ENCODE measurements around the gene ASPDH. TPM values are rescaled to one million over a fixed set of nuclear protein-coding genes. Genes with fewer than 3 reads are reported as not detected.

ASPDH gene
- polyA plus RNA-seq, 3 donors, result not detected

DNA sequence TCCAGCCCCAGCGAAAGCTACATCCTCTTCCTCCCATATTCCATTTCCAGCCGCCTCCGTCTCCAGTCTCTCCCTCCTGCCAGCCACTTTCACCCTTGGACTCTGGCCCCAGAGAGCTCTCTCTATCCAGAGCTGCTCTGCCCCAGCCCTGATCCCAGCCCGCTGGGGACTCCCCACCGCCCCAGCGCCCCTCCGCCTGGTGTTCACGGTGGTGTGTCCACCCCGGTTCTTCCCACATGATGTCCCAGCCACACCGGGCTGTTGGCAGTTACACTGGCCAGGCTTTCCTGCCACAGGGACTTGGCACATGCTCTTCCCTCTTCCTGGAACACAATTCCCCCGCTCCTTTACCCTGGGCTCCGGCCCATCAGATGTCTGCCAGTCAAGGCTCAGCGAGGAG, 48.7 kb downstream of the ASPDH start:
- H3K4me3 Mint-ChIP-seq, result no peak overlapping the region
- H3K4me1 Mint-ChIP-seq, result peaks cover 1% of the 10 kb centered on the region
- no peak for TF ChIP-seq CTCF (IDR thresholded peaks at IDR 0.05)
- WGBS (ENCODE audit: insufficient coverage), result 94% methylated on average over 13 of the region's 13 CpGs
- Histone ChIP-seq H3K9me3 (replicated peaks in 1 of 2; ENCODE audit: control insufficient read depth in 1 of 2, insufficient read depth in 1 of 2, low read length in 2 of 2) (no peaks in the 10 kb centered on the region), H3K27me3 (ENCODE audit: control insufficient read depth in 2 of 2, insufficient read depth in 2 of 2, low read length in 2 of 2) (peaks cover 0 to 2% of the 10 kb centered on the region in 2 donors), H4K20me1 (ENCODE audit: insufficient read depth, low read length) (no peaks in the 10 kb centered on the region), H3K4me2 (replicated peaks; ENCODE audit: extremely low read depth, low read length, poor library complexity, severe bottlenecking) (no peak overlapping the region), H3K9ac (ENCODE audit: insufficient read depth, low read length, poor library complexity, severe bottlenecking) (no peak overlapping the region), H3K4me3 (replicated peaks in 1 of 3; ENCODE audit: low read depth in 2 of 3, low read length in 3 of 3) (no peak overlapping the region), H3K36me3 (replicated peaks in 1 of 2; ENCODE audit: control insufficient read depth in 1 of 2, insufficient read depth in 2 of 2, low read length in 2 of 2) (no peaks in the 10 kb centered on the region), H3K4me1 (ENCODE audit: control insufficient read depth in 1 of 2, insufficient read depth in 2 of 2, low read length in 2 of 2) (no peaks in the 10 kb centered on the region), H3K27ac (ENCODE audit: low read depth in 1 of 2, low read length in 2 of 2) (no peak overlapping the region), H2AFZ (ENCODE audit: insufficient read depth, low read depth, low read length, poor library complexity, severe bottlenecking) (no peak overlapping the region), H3K79me2 (ENCODE audit: insufficient read depth, low read length) (no peaks in the 10 kb centered on the region)
- intact Hi-C loops (cut with micrococcal nuclease), result no loop called here
- DNase-seq, result no peak
- no peaks in the 10 kb centered on the region for H3K9me3 Mint-ChIP-seq
- H3K36me3 Mint-ChIP-seq, result no peaks in the 10 kb centered on the region
- no peak overlapping the region for H3K27ac Mint-ChIP-seq
- H3K27me3 Mint-ChIP-seq (ENCODE audit: low read depth in 3 of 3), result peaks cover 5 to 14% (median 10%) of the 10 kb centered on the region in 3 donors

DNA sequence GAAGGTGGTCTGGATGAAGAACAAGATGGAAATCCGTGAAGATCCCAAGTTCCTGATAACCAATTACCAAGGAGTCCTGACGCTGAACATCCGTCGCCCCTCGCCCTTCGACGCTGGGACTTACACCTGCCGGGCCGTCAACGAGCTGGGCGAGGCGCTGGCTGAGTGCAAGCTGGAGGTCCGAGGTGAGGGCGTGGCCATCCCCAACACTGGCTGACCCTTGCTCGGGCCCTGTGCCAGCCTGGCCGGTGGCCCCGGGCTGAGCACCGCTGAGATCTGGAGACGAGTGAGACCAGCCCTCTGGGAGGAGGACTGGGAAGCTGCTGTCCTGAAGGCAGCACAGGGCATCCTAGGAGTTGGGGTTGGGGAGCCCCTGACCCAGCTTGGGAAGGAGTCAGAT, 49.4 kb downstream of the ASPDH start:
- H3K36me3 ChIP-seq (replicated peaks in 1 of 2; ENCODE audit: control insufficient read depth in 1 of 2, insufficient read depth in 2 of 2, low read length in 2 of 2), result no peaks in the 10 kb centered on the region
- no peak for TF ChIP-seq CTCF (IDR thresholded peaks at IDR 0.05)
- H3K27me3 Mint-ChIP-seq (ENCODE audit: low read depth in 3 of 3), result peaks cover 7 to 20% (median 8%) of the 10 kb centered on the region in 3 donors
- no peaks in the 10 kb centered on the region for H3K9me3 Mint-ChIP-seq
- no peaks in the 10 kb centered on the region for H4K20me1 ChIP-seq (ENCODE audit: insufficient read depth, low read length)
- DNase-seq, result no peak
- peaks cover 0 to 2% of the 10 kb centered on the region in 2 donors for H3K27me3 ChIP-seq (ENCODE audit: control insufficient read depth in 2 of 2, insufficient read depth in 2 of 2, low read length in 2 of 2)
- H3K4me1 Mint-ChIP-seq, result peaks cover 5% of the 10 kb centered on the region
- 87% methylated on average over 18 of the region's 19 CpGs for WGBS (ENCODE audit: insufficient coverage)
- intact Hi-C loops (cut with micrococcal nuclease), result no loop called here
- no peaks in the 10 kb centered on the region for H3K9me3 ChIP-seq (replicated peaks in 1 of 2; ENCODE audit: control insufficient read depth in 1 of 2, insufficient read depth in 1 of 2, low read length in 2 of 2)
- no peak overlapping the region for H3K4me2 ChIP-seq (replicated peaks; ENCODE audit: extremely low read depth, low read length, poor library complexity, severe bottlenecking)
- no peak overlapping the region for H2AFZ ChIP-seq (ENCODE audit: insufficient read depth, low read depth, low read length, poor library complexity, severe bottlenecking)
- no peak overlapping the region for H3K4me3 Mint-ChIP-seq
- H3K36me3 Mint-ChIP-seq, result no peaks in the 10 kb centered on the region
- H3K9ac ChIP-seq (ENCODE audit: insufficient read depth, low read length, poor library complexity, severe bottlenecking), result no peak overlapping the region
- no peak overlapping the region for H3K27ac Mint-ChIP-seq
- no peaks in the 10 kb centered on the region for H3K4me1 ChIP-seq (ENCODE audit: control insufficient read depth in 1 of 2, insufficient read depth in 2 of 2, low read length in 2 of 2)
- no peaks in the 10 kb centered on the region for H3K79me2 ChIP-seq (ENCODE audit: insufficient read depth, low read length)
- no peak overlapping the region for H3K27ac ChIP-seq (ENCODE audit: low read depth in 1 of 2, low read length in 2 of 2)
- H3K4me3 ChIP-seq (replicated peaks in 1 of 3; ENCODE audit: low read depth in 2 of 3, low read length in 3 of 3), result no peak overlapping the region
